Lower leg skin (tissue), 4 donors: ENCODE data around the gene NUDT3. TPM values are rescaled to one million over a fixed set of nuclear protein-coding genes. Genes with fewer than 3 reads are reported as not detected.
"Not testable (repeated sequence)": the region's sequence is repeated elsewhere in the genome, so short reads cannot be mapped to it uniquely, and the experiment has no call there.

Source experiments
- DNase-seq, 2 donors: peaks; one replicate each; pipeline ENCODE4 v3.0.0-alpha.2; 2019; ENCODE audit warnings: low spot score in 2 of 2
- H3K4me3 ChIP-seq: fragments of 200-600 bp; sonication (generic); 2 replicates; pipeline ENCODE4 v1.5.1; 2017; ENCODE audit warnings: mild to moderate bottlenecking, low read depth; ENCODE audit not compliant: poor library complexity, severe bottlenecking
- POLR2A ChIP-seq, 2 donors: fragments of 450-650 bp; IDR thresholded peaks; one replicate each; pipeline ENCODE4 v1.6.1; 2016 to 2017; ENCODE audit warnings: antibody characterized with exemption in 2 of 2, mild to moderate bottlenecking in 1 of 2, moderate library complexity in 1 of 2
- WGBS, 2 donors: methylation state at CpG; one replicate each; pipeline ENCODE4 v1.1.5; 2018; 5-methylcytosine and 5-hydroxymethylcytosine counted together
- intact Hi-C: fragments of 100-400 bp; cut with DNase I; formaldehyde crosslinking; loops from one replicate; pipeline ENCODE4 v1.15.0; 2023; ENCODE audit warnings: low total_unique reads
- total RNA-seq, 4 donors: library from RNA; depleted of rRNA; stranded (reverse); fragments of >200 nt; gene quantifications; one replicate each; pipeline ENCODE4 v1.1.0, GENCODE V29; 2016
- TF ChIP-seq, protein P1 (sequence below), 3 donors: fragments of 450-650 bp; IDR thresholded peaks; one replicate each; pipeline ENCODE4 v1.5.1; 2016; ENCODE audit warnings: antibody characterized with exemption in 3 of 3, mild to moderate bottlenecking in 3 of 3, moderate library complexity in 2 of 3

Gene NUDT3
- total RNA-seq, 4 donors from 2014 or later = 10.0 to 29.1 (median 19.9) TPM

- intact Hi-C loops = no loop called here
- TF ChIP-seq, protein P1, sequence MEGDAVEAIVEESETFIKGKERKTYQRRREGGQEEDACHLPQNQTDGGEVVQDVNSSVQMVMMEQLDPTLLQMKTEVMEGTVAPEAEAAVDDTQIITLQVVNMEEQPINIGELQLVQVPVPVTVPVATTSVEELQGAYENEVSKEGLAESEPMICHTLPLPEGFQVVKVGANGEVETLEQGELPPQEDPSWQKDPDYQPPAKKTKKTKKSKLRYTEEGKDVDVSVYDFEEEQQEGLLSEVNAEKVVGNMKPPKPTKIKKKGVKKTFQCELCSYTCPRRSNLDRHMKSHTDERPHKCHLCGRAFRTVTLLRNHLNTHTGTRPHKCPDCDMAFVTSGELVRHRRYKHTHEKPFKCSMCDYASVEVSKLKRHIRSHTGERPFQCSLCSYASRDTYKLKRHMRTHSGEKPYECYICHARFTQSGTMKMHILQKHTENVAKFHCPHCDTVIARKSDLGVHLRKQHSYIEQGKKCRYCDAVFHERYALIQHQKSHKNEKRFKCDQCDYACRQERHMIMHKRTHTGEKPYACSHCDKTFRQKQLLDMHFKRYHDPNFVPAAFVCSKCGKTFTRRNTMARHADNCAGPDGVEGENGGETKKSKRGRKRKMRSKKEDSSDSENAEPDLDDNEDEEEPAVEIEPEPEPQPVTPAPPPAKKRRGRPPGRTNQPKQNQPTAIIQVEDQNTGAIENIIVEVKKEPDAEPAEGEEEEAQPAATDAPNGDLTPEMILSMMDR (IDR thresholded peaks at IDR 0.05) = no peak
- TF ChIP-seq POLR2A (IDR thresholded peaks at IDR 0.05) = no peak
- DNase-seq = no peak
- H3K4me3 ChIP-seq = no peak overlapping the region
- 80 to 88% methylated on average over 2 of the region's 2 CpGs for WGBS, 2 donors
Measured at GRCh38 chr6:34378470-34378869, 14.0 kb downstream of the NUDT3 start.

DNA sequence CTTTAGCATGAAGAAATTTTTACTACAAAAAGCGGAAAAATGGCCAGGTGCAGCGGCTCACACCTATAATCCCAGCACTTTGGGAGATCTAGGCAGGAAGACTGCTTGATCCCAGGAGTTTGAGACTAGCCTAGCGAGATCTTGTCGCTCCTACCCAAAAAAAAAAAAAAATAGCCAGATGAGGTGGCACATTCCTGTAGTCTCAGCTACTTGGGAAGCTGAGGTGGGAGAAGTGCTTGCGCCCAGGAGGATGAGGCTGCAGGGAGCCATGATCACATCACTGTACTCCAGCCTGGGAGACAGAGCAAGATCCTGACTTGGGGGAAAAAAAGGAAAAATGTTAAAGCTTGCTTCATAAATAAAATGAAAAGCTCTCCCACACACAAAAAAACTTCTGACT, 14.5 kb downstream of the NUDT3 start:
- no peak for DNase-seq
- no peak for TF ChIP-seq POLR2A (IDR thresholded peaks at IDR 0.05)
- TF ChIP-seq, protein P1 (IDR thresholded peaks at IDR 0.05) = no peak
- 96% methylated on average over 5 of the region's 5 CpGs for WGBS, 2 donors
- H3K4me3 ChIP-seq = no peak overlapping the region
- intact Hi-C loops = no loop called here

GRCh38 chr6:34377571-34377970, 14.9 kb downstream of the NUDT3 start:
- 93 to 94% methylated on average over 5 of the region's 5 CpGs for WGBS, 2 donors
- intact Hi-C loops = not testable (repeated sequence)

GRCh38 chr6:34375833-34376232, 16.6 kb downstream of the NUDT3 start:
- WGBS, 2 donors = 94 to 97% methylated on average over 5 of the region's 5 CpGs
- no peak overlapping the region for H3K4me3 ChIP-seq
- DNase-seq = no peak
- TF ChIP-seq, protein P1 (IDR thresholded peaks at IDR 0.05) = no peak
- no peak for TF ChIP-seq POLR2A (IDR thresholded peaks at IDR 0.05)
- intact Hi-C loops = no loop called here

More at GRCh38 chr6:34377571-34377970, 14.9 kb downstream of the NUDT3 start:
- DNase-seq, H3K4me3 ChIP-seq: not testable (repeated sequence)

DNA sequence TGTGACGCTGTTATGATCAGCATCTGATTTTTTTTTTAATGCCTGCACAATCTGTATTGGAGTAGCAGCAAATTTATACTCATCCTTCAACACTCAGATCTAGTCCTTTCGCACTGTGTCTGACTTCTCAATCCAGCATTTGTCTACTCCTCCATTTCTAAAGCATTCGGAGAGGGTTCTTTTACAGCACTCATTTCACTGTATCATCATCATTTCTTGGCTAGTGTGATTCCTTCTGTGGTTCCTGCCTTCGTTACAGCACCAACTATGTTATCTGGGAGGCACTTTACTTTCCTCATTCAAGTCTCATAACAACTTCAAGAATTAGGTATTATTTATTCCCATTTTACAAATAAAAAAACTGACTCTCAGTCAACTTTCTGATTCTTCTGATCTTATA, 18.0 kb downstream of the NUDT3 start:
- 66 to 69% methylated on average over 4 of the region's 4 CpGs for WGBS, 2 donors
- no peak for DNase-seq
- TF ChIP-seq, protein P1 (IDR thresholded peaks at IDR 0.05) = no peak
- TF ChIP-seq POLR2A (IDR thresholded peaks at IDR 0.05) = no peak
- no peak overlapping the region for H3K4me3 ChIP-seq
- intact Hi-C loops = no loop called here

DNA sequence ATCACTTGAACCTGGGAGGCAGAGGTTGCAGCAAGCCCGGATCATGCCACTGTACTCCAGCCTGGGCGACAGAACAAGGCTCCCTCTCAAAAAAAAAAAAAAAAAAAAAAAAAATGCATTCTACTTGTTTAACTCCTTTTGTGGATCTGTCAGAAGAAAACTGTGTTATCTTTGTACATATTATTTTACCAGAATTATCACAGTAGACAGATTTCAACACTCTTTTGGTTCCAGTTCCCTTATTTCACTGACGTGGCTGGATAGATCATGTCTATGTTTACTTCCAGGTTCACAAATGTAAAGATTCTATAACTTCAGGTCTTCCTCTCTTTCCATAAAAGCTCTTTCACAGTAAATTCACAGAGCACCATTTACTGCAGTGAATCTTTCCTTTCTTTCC, 18.4 kb downstream of the NUDT3 start:
- TF ChIP-seq POLR2A (IDR thresholded peaks at IDR 0.05) = no peak
- TF ChIP-seq, protein P1 (IDR thresholded peaks at IDR 0.05) = no peak
- intact Hi-C loops = no loop called here
- DNase-seq = no peak
- WGBS, 2 donors = 67 to 68% methylated on average over 3 of the region's 3 CpGs
- no peak overlapping the region for H3K4me3 ChIP-seq
